Measurements from ENCODE around the gene EEF1AKMT3.

The EEF1AKMT3 gene

GRCh38 chr12:57735952-57736740, 36.3 kb upstream of the EEF1AKMT3 start:
- no peak for DNase-seq

GRCh38 chr12:57736741-57737466, 35.5 kb upstream of the EEF1AKMT3 start:
- DNase-seq = no peak

- DNase-seq = no peak
These were observed 34.6 kb upstream of the EEF1AKMT3 start for GRCh38 chr12:57737467-57738460.

GRCh38 chr12:57738661-57739237, 33.7 kb upstream of the EEF1AKMT3 start, which contains the start of gene AGAP2:
TSS of gene AGAP2 (minus strand) at chr12:57738742. CDS start at chr12:57738246, 496 bp downstream.
- no peak for DNase-seq

GRCh38 chr12:57739387-57739786, 33.0 kb upstream of the EEF1AKMT3 start:
- DNase-seq = no peak

GRCh38 chr12:57739914-57740538, 32.4 kb upstream of the EEF1AKMT3 start:
- DNase-seq = no peak

- peak; percentile 83 for DNase-seq
These were observed 31.6 kb upstream of the EEF1AKMT3 start for GRCh38 chr12:57740656-57741412.

- DNase-seq = no peak
These were observed 31.0 kb upstream of the EEF1AKMT3 start for GRCh38 chr12:57741413-57741789.

GRCh38 chr12:57741844-57742738, 30.3 kb upstream of the EEF1AKMT3 start:
- peak; percentile 88 for DNase-seq

- DNase-seq = no peak
These were observed 28.6 kb upstream of the EEF1AKMT3 start for GRCh38 chr12:57743769-57744168.

GRCh38 chr12:57744194-57744776, 28.1 kb upstream of the EEF1AKMT3 start:
- peak; percentile 80 for DNase-seq

- peak; percentile 98 for DNase-seq
These were observed 27.5 kb upstream of the EEF1AKMT3 start, which contains the start of gene TSPAN31 for GRCh38 chr12:57744777-57745484. TSS of gene TSPAN31 (plus strand) at chr12:57745039. CDS start at chr12:57745155, 116 bp downstream.

- no peak for DNase-seq
These were observed 26.9 kb upstream of the EEF1AKMT3 start for GRCh38 chr12:57745485-57745881.

GRCh38 chr12:57746025-57746424, 26.4 kb upstream of the EEF1AKMT3 start:
- no peak for DNase-seq

GRCh38 chr12:57749061-57749460, 23.4 kb upstream of the EEF1AKMT3 start:
- no peak for DNase-seq

GRCh38 chr12:57750561-57751431, 21.6 kb upstream of the EEF1AKMT3 start:
- no peak for DNase-seq

GRCh38 chr12:57751432-57751787, 21.0 kb upstream of the EEF1AKMT3 start:
- DNase-seq = no peak
